Panc1 (cell line): ENCODE results near the gene WNK2.

ENCODE experiments used
- CTCF ChIP-seq: fragments of 450-650 bp; IDR thresholded peaks from 2 replicates; pipeline ENCODE4 v1.5.1; 2017; ENCODE audit warnings: mild to moderate bottlenecking
- POLR2AphosphoS5 ChIP-seq: IDR thresholded peaks from 2 replicates; pipeline ENCODE4 v1.6.1; 2012; ENCODE audit warnings: mild to moderate bottlenecking, low read depth, low read length, moderate library complexity
- TCF7L2 ChIP-seq: IDR thresholded peaks from 2 replicates; pipeline ENCODE4 v1.6.1; 2011; ENCODE audit warnings: mild to moderate bottlenecking, low read depth, low read length, inconsistent platforms

GRCh38 chr9:93203026-93203717 lies 19.2 kb downstream of the WNK2 start:
- TF ChIP-seq CTCF (no peak), TCF7L2 (no peak), POLR2AphosphoS5 (no peak)
